B cell (primary cell): Measurements from ENCODE around the gene DCP2. TPM values are rescaled to one million over a fixed set of nuclear protein-coding genes. Genes with fewer than 3 reads are reported as not detected.

ENCODE experiments used
- ATAC-seq: fragments of 200-7000 bp; cut with Tn5 transposase; one replicate; pipeline ENCODE4 v1.10.0; 2021; ENCODE audit warnings: low read depth, mild to moderate bottlenecking, moderate number of reproducible peaks, moderate library complexity
- CTCF ChIA-PET: fragments of 350-600 bp; sonication (Branson Sonifier 250); formaldehyde crosslinking; loops from one replicate; lab custom pipeline; 2021; ENCODE audit warnings: antibody characterized with exemption, inconsistent platforms; lab: Charles Lee
- POLR2A ChIA-PET: fragments of 350-600 bp; sonication (Branson Sonifier 250); formaldehyde crosslinking; loops from one replicate; lab custom pipeline; 2021; ENCODE audit warnings: antibody characterized with exemption; lab: Charles Lee
- DNase-seq: peaks from one replicate; pipeline ENCODE4 v3.0.0; 2013
- H2AFZ ChIP-seq: 2 replicates; pipeline ENCODE4 v1.6.1; 2012; ENCODE audit warnings: mild to moderate bottlenecking, low read depth, low read length; ENCODE audit not compliant: insufficient read depth, poor library complexity, severe bottlenecking
- H3K27ac ChIP-seq, 2 donors: 1 replicate in 1 of 2; 2 replicates in 1 of 2; pipeline ENCODE4 v1.5.1; 2012 to 2013; ENCODE audit warnings: low read length in 2 of 2, mild to moderate bottlenecking in 2 of 2, moderate library complexity in 1 of 2
- H3K27me3 ChIP-seq, 4 experiments: fragments of 200-600 bp in 1 of 4; sonication (generic) in 1 of 4; replicated peaks in 1 of 4; 1 replicate in 2 of 4; 2 replicates in 2 of 4; pipeline versions ENCODE4 v1.6.1 to v1.7.0; 2013 to 2016; ENCODE audit warnings: low read length in 3 of 4, mild to moderate bottlenecking in 2 of 4, mixed read lengths in 1 of 4, moderate library complexity in 1 of 4; ENCODE audit not compliant: insufficient read depth in 4 of 4, control insufficient read depth in 3 of 4; ENCODE audit errors: control extremely low read depth in 1 of 4
- H3K36me3 ChIP-seq, 2 experiments: replicated peaks in 1 of 2; 1 replicate in 1 of 2; 2 replicates in 1 of 2; pipeline versions ENCODE4 v1.6.1 to v1.7.1; 2013; ENCODE audit warnings: low read length in 1 of 2; ENCODE audit not compliant: insufficient read depth in 2 of 2, control insufficient read depth in 1 of 2; ENCODE audit errors: control extremely low read depth in 1 of 2, extremely low read depth in 1 of 2
- H3K4me1 ChIP-seq, 2 donors: fragments of 200-600 bp in 1 of 2; sonication (generic) in 1 of 2; 1 replicate in 1 of 2; 2 replicates in 1 of 2; pipeline versions ENCODE4 v1.5.1 to v1.6.1; 2013 to 2017; ENCODE audit warnings: low read length in 2 of 2; ENCODE audit not compliant: control insufficient read depth in 2 of 2, insufficient read depth in 2 of 2
- H3K4me2 ChIP-seq: replicated peaks from 2 replicates; pipeline ENCODE3; 2012; ENCODE audit warnings: mild to moderate bottlenecking, low read depth, low read length; ENCODE audit not compliant: poor library complexity, severe bottlenecking
- H3K4me3 ChIP-seq, 5 experiments: fragments of 200-600 bp in 1 of 5; sonication (generic) in 1 of 5; 1 replicate in 3 of 5; 2 replicates in 2 of 5; pipeline versions ENCODE4 v1.5.1 to v1.7.0; 2011 to 2016; ENCODE audit warnings: low read length in 4 of 5, mild to moderate bottlenecking in 4 of 5, low read depth in 2 of 5, control low read depth in 1 of 5, moderate library complexity in 1 of 5; ENCODE audit not compliant: insufficient read depth in 1 of 5; ENCODE audit errors: control extremely low read depth in 1 of 5, extremely low read depth in 1 of 5
- H3K79me2 ChIP-seq: fragments of 200-600 bp; sonication (generic); one replicate; pipeline ENCODE4 v1.6.0; 2016; ENCODE audit warnings: low read length; ENCODE audit not compliant: control insufficient read depth, insufficient read depth
- H3K9ac ChIP-seq: fragments of 200-600 bp; sonication (generic); 2 replicates; pipeline ENCODE4 v1.6.1; 2017; ENCODE audit warnings: mild to moderate bottlenecking, low read length, moderate library complexity
- H3K9me3 ChIP-seq, 3 donors: one replicate each; pipeline versions ENCODE4 v1.6.1 to v1.7.1; 2013; ENCODE audit warnings: low read length in 2 of 3; ENCODE audit not compliant: control insufficient read depth in 2 of 3, insufficient read depth in 1 of 3; ENCODE audit errors: control extremely low read depth in 1 of 3
- H4K20me1 ChIP-seq: 2 replicates; pipeline ENCODE4 v1.6.0; 2012; ENCODE audit warnings: mild to moderate bottlenecking, low read length; ENCODE audit not compliant: insufficient read depth, control insufficient read depth, poor library complexity, severe bottlenecking
- H3K27ac Mint-ChIP-seq: one replicate; pipeline ENCODE4 v1.8.0; 2021; ENCODE audit warnings: mixed read lengths
- H3K27me3 Mint-ChIP-seq: one replicate; pipeline ENCODE4 v1.8.0; 2021; ENCODE audit warnings: mixed read lengths
- H3K4me1 Mint-ChIP-seq: one replicate; pipeline ENCODE4 v1.8.0; 2021; ENCODE audit warnings: mixed read lengths
- H3K4me3 Mint-ChIP-seq: one replicate; pipeline ENCODE4 v1.8.0; 2021; ENCODE audit warnings: mixed read lengths
- H3K9me3 Mint-ChIP-seq: one replicate; pipeline ENCODE4 v1.8.0; 2022; ENCODE audit warnings: mixed read lengths; ENCODE audit not compliant: insufficient read depth
- CTCF ChIP-seq: fragments of 200-600 bp; IDR thresholded peaks from one replicate; pipeline ENCODE4 v1.8.0; 2022; ENCODE audit warnings: antibody characterized with exemption, mild to moderate bottlenecking
- EZH2 ChIP-seq: IDR thresholded peaks from 2 replicates; pipeline ENCODE4 v1.6.1; 2012; ENCODE audit warnings: borderline replicate concordance, low read depth, mild to moderate bottlenecking, moderate library complexity, low read length; ENCODE audit not compliant: insufficient read depth, poor library complexity, severe bottlenecking
- WGBS: methylation state at CpG from one replicate; pipeline ENCODE4 v1.1.5; 2013; ENCODE audit warnings: missing lambda C conversion rate; ENCODE audit not compliant: insufficient coverage; 5-methylcytosine and 5-hydroxymethylcytosine counted together
- intact Hi-C: fragments of 100-400 bp; cut with micrococcal nuclease; formaldehyde crosslinking; loops from one replicate; pipeline ENCODE4 v1.10.0; 2022
- polyA minus RNA-seq: library from RNA; depleted of rRNA, polyadenylated mRNA; stranded (reverse); fragments of >200 nt; gene quantifications from 2 replicates; pipeline ENCODE4 v1.2.3, GENCODE V29; 2012
- polyA plus RNA-seq: library from polyadenylated mRNA; depleted of rRNA; stranded (reverse); fragments of >200 nt; gene quantifications from 2 replicates; pipeline ENCODE4 v1.2.3, GENCODE V29; 2012
- total RNA-seq, 2 donors: library from RNA; stranded (reverse); fragments of 120-200 nt in 1 of 2; gene quantifications; 1 replicate in 1 of 2; 2 replicates in 1 of 2; pipeline versions ENCODE4 v1.2.3 to v1.2.4, GENCODE V29; 2013 to 2022

DCP2 gene
- 64.5 and 73.1 TPM in 2 replicates for total RNA-seq
- total RNA-seq (2013) = 71.4 TPM
- polyA plus RNA-seq = 17.9 and 18.1 TPM in 2 replicates
- polyA minus RNA-seq = 82.9 and 132 TPM in 2 replicates

GRCh38 chr5:112976432-112977309 lies at the start of gene DCP2:
Gene DCP2 (plus strand): TSS chr5:112976798. CDS start chr5:112976934, 136 bp downstream.
- Histone ChIP-seq H3K9me3 (no peaks in the 10 kb centered on the region), H3K4me3 (peak within 1 kb of the TSS; percentile 77 to 99 (median 96)), H3K79me2 (peaks cover 72% of the 10 kb centered on the region), H3K27ac (peak within 1 kb of the TSS; percentile 74 to 84), H3K36me3 (peaks cover 0 to 1% of the 10 kb centered on the region in 2 experiments), H3K27me3 (no peaks in the 10 kb centered on the region), H3K4me1 (peaks cover 14 to 28% of the 10 kb centered on the region in 2 donors), H4K20me1 (peaks cover 8% of the 10 kb centered on the region), H3K9ac (peak within 1 kb of the TSS; percentile 95), H2AFZ (peak within 1 kb of the TSS; percentile 96), H3K4me2 (peak within 1 kb of the TSS; percentile 91)
- Mint-ChIP-seq H3K4me1 (peaks cover 43% of the 10 kb centered on the region), H3K4me3 (peak within 1 kb of the TSS; percentile 97), H3K9me3 (no peaks in the 10 kb centered on the region), H3K27ac (peak within 1 kb of the TSS; percentile 88), H3K27me3 (no peaks in the 10 kb centered on the region)
- TF ChIP-seq EZH2 (no peak), CTCF (no peak)
- ATAC-seq = peak; percentile 97
- ChIA-PET CTCF (interaction anchor here (0.8 to 4.4 kb wide), 10 partner anchors 9 to 809 kb away, joined by 3 to 41 read pairs (median 6); partner anchors contain the start of genes REEP5 and SRP19), POLR2A (interaction anchor here (0.6 to 1.5 kb wide), 8 partner anchors 10 to 816 kb away, joined by 3 to 10 read pairs (median 5); partner anchors contain the start of gene SRP19)
- WGBS = under 1% methylated on average over 75 of the region's 75 CpGs
- intact Hi-C loops = loop anchor here (1.0 to 10.0 kb wide), 10 partner anchors 12 to 1464 kb away; partner anchors contain the start of genes EPB41L4A, NREP, SRP19 and STARD4
- DNase-seq = peak; percentile 98
